GM19239 (cell line): ENCODE measurements around the gene ARTN.

Experiments
- DNase-seq: peaks from one replicate; pipeline ENCODE4 v3.0.0; 2011; ENCODE audit warnings: low spot score; ENCODE audit not compliant: insufficient read length
- FAIRE-seq: peaks from 2 replicates; lab custom pipeline; 2011; peaks lifted over from hg19 to GRCh38; lab: Jason Lieb, UNC

The ARTN gene

GRCh38 chr1:43982241-43982640 is 48.6 kb downstream of the ARTN start:
- FAIRE-seq (no peak), DNase-seq (no peak)

GRCh38 chr1:43982808-43983207 is 49.2 kb downstream of the ARTN start:
- FAIRE-seq (no peak), DNase-seq (no peak)

GRCh38 chr1:43983253-43983899 is 49.8 kb downstream of the ARTN start:
- no peak for DNase-seq
- FAIRE-seq, result no peak

- DNase-seq (no peak), FAIRE-seq (no peak)
Measured at GRCh38 chr1:43984855-43985254, 51.3 kb downstream of the ARTN start.

GRCh38 chr1:43985984-43986595 is 52.5 kb downstream of the ARTN start:
- FAIRE-seq, result no peak
- DNase-seq, result no peak

GRCh38 chr1:43986712-43987111 is 53.1 kb downstream of the ARTN start:
- no peak for DNase-seq
- FAIRE-seq, result no peak
